WTC11 (cell line): ENCODE data around the gene PRKCZ.

Source experiments
- TF ChIP-seq, protein P1 (sequence below): sonication (generic); formaldehyde crosslinking; IDR thresholded peaks from 2 replicates; pipeline ENCODE4 v1.8.1; 2022; ENCODE audit warnings: low read depth, missing genetic modification reagents, borderline replicate concordance
- TF ChIP-seq, protein P2 (sequence below): fragments of 200-600 bp; IDR thresholded peaks from 2 replicates; pipeline ENCODE4 v1.8.0; 2022; ENCODE audit warnings: antibody characterized with exemption

DNA sequence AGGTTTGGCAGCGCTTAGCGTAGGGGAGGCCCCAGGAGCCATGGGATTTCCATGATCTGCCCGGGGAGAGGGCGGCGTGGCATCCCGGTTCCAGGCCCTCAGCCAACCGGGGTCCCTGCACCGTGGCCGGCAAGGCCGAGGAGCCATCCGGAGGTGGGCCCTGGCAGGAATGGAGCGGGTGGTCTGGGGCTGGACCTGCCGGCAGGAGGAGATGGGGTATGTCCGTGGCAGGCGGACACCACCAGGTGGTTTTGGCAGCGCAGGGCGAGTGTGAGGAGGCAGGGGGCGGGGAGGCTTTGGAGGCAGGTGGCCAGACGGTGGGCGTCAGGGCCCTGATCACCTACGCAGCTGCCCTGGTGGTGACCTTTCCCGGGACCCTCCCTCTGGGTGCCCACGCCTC, 10.3 kb downstream of the PRKCZ start:
- TF ChIP-seq, protein P1, sequence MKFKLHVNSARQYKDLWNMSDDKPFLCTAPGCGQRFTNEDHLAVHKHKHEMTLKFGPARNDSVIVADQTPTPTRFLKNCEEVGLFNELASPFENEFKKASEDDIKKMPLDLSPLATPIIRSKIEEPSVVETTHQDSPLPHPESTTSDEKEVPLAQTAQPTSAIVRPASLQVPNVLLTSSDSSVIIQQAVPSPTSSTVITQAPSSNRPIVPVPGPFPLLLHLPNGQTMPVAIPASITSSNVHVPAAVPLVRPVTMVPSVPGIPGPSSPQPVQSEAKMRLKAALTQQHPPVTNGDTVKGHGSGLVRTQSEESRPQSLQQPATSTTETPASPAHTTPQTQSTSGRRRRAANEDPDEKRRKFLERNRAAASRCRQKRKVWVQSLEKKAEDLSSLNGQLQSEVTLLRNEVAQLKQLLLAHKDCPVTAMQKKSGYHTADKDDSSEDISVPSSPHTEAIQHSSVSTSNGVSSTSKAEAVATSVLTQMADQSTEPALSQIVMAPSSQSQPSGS (CRISPR knock-in tag) = no peak
- TF ChIP-seq, protein P2, sequence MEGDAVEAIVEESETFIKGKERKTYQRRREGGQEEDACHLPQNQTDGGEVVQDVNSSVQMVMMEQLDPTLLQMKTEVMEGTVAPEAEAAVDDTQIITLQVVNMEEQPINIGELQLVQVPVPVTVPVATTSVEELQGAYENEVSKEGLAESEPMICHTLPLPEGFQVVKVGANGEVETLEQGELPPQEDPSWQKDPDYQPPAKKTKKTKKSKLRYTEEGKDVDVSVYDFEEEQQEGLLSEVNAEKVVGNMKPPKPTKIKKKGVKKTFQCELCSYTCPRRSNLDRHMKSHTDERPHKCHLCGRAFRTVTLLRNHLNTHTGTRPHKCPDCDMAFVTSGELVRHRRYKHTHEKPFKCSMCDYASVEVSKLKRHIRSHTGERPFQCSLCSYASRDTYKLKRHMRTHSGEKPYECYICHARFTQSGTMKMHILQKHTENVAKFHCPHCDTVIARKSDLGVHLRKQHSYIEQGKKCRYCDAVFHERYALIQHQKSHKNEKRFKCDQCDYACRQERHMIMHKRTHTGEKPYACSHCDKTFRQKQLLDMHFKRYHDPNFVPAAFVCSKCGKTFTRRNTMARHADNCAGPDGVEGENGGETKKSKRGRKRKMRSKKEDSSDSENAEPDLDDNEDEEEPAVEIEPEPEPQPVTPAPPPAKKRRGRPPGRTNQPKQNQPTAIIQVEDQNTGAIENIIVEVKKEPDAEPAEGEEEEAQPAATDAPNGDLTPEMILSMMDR = no peak
